Measurements from ENCODE around the gene ENPP3.

The ENPP3 gene

GRCh38 chr6:131636880-131637792, at the start of gene ENPP3:
Gene ENPP3 (plus strand): TSS chr6:131637302. CDS start chr6:131637385, 83 bp downstream.
- Histone ChIP-seq H4K20me1 (ENCODE audit: insufficient read depth) (no peaks in the 10 kb centered on the region), H3K9ac (no peak within 1 kb of the TSS), H3K4me3 (IDR thresholded peaks at IDR 0.05; ENCODE audit: insufficient read depth, low read depth, low read length) (no peak within 1 kb of the TSS), H3K4me1 (ENCODE audit: low read depth, poor library complexity, severe bottlenecking) (peaks cover 29% of the 10 kb centered on the region), H3K27me3 (ENCODE audit: insufficient read depth, low read depth) (no peaks in the 10 kb centered on the region), H3K4me2 (no peak within 1 kb of the TSS), H2AFZ (ENCODE audit: low read depth) (no peak within 1 kb of the TSS), H3K36me3 (ENCODE audit: insufficient read depth) (no peaks in the 10 kb centered on the region), H3K79me2 (ENCODE audit: insufficient read depth, low read depth) (no peaks in the 10 kb centered on the region), H3K27ac (no peak within 1 kb of the TSS)
- TF ChIP-seq CTCF (conservative IDR thresholded peaks at IDR 0.05; ENCODE audit: low read depth, low read length) = no peak

GRCh38 chr6:131587909-131588308, 49.2 kb upstream of the ENPP3 start:
- no peak for TF ChIP-seq CTCF (conservative IDR thresholded peaks at IDR 0.05; ENCODE audit: low read depth, low read length)
- Histone ChIP-seq H3K4me3 (IDR thresholded peaks at IDR 0.05; ENCODE audit: insufficient read depth, low read depth, low read length) (no peak overlapping the region), H3K79me2 (ENCODE audit: insufficient read depth, low read depth) (no peaks in the 10 kb centered on the region), H2AFZ (ENCODE audit: low read depth) (no peak overlapping the region), H3K27ac (no peak overlapping the region), H3K4me2 (no peak overlapping the region), H4K20me1 (ENCODE audit: insufficient read depth) (no peaks in the 10 kb centered on the region), H3K4me1 (ENCODE audit: low read depth, poor library complexity, severe bottlenecking) (peaks cover 8% of the 10 kb centered on the region), H3K36me3 (ENCODE audit: insufficient read depth) (peaks cover 4% of the 10 kb centered on the region), H3K9ac (no peak overlapping the region), H3K27me3 (ENCODE audit: insufficient read depth, low read depth) (no peaks in the 10 kb centered on the region)

GRCh38 chr6:131588643-131589042, 48.5 kb upstream of the ENPP3 start:
- H3K36me3 ChIP-seq (ENCODE audit: insufficient read depth) = peaks cover 4% of the 10 kb centered on the region

GRCh38 chr6:131592935-131593334, 44.2 kb upstream of the ENPP3 start:
- H3K9ac ChIP-seq = no peak overlapping the region
- no peak overlapping the region for H3K4me2 ChIP-seq
- H3K4me1 ChIP-seq (ENCODE audit: low read depth, poor library complexity, severe bottlenecking) = no peaks in the 10 kb centered on the region
- H2AFZ ChIP-seq (ENCODE audit: low read depth) = no peak overlapping the region
- H3K27me3 ChIP-seq (ENCODE audit: insufficient read depth, low read depth) = no peaks in the 10 kb centered on the region
- no peak overlapping the region for H3K27ac ChIP-seq
- H3K79me2 ChIP-seq (ENCODE audit: insufficient read depth, low read depth) = no peaks in the 10 kb centered on the region
- no peak for TF ChIP-seq CTCF (conservative IDR thresholded peaks at IDR 0.05; ENCODE audit: low read depth, low read length)
- H4K20me1 ChIP-seq (ENCODE audit: insufficient read depth) = no peaks in the 10 kb centered on the region
- H3K36me3 ChIP-seq (ENCODE audit: insufficient read depth) = peaks cover 7% of the 10 kb centered on the region; the same call in 1 of the 2 replicates
- H3K4me3 ChIP-seq (IDR thresholded peaks at IDR 0.05; ENCODE audit: insufficient read depth, low read depth, low read length) = no peak overlapping the region

More at GRCh38 chr6:131588643-131589042, 48.5 kb upstream of the ENPP3 start:
- Histone ChIP-seq H3K4me3 (IDR thresholded peaks at IDR 0.05; ENCODE audit: insufficient read depth, low read depth, low read length) (no peak overlapping the region), H4K20me1 (ENCODE audit: insufficient read depth) (no peaks in the 10 kb centered on the region), H3K79me2 (ENCODE audit: insufficient read depth, low read depth) (no peaks in the 10 kb centered on the region), H2AFZ (ENCODE audit: low read depth) (no peak overlapping the region), H3K9ac (no peak overlapping the region), H3K4me1 (ENCODE audit: low read depth, poor library complexity, severe bottlenecking) (peaks cover 3% of the 10 kb centered on the region), H3K27ac (no peak overlapping the region), H3K27me3 (ENCODE audit: insufficient read depth, low read depth) (no peaks in the 10 kb centered on the region), H3K4me2 (no peak overlapping the region)
- TF ChIP-seq CTCF (conservative IDR thresholded peaks at IDR 0.05; ENCODE audit: low read depth, low read length) = no peak
